ENCODE measurements around the gene PKIB.
"Not testable (repeated sequence)": the region's sequence is repeated elsewhere in the genome, so short reads cannot be mapped to it uniquely, and the experiment has no call there.

Gene PKIB

DNA sequence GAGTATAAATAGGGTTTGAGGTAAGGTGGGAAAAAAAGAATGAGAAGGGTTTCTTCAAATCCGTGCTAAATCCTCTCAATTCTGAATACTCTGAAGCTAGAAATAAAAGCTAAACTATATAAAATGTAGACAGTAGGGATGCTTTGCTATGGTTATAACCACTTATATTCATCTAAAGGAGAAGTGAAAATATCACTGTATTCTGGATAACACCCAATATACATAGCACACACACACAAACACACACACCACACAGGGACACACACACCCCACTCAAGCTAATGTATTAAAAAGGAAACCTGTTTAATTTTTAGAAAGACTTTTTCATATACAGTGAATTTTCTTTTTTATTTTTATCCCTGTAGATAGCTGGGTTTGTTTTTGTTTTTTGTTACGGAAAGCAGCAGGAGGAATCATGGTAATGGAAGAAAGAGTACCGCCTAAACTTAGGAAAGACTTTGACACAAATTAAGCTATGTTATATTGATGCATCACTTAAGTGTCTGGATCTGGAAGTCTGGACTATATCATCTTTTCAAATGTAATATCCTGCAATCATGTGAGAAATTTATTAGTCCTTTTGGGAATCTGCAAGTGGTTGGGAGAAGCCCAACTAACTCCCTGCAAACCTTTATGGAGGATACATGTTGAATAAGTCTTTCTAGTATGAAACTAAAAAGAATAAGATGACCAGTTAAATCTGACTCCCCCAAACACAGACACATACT, 100.9 kb downstream of the PKIB start:
- DNase-seq (ENCODE audit: low read depth) = no peak

DNA sequence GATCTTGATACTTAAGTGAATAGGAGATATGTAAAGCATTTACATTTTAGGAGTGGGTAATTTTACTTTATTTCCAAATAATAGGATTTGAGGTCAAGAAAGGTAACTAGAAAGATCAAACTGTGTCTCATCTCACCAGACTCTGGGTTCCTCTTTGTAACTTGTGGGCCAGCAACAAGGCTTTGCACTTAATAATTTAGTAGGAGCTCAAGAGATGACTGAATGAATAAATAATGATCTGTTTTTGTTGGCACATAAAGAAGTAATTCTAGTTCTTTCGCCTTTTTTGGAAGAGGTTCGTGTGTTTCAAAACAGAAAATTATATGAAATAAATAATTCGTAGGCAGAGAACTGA, 101.9 kb downstream of the PKIB start:
- no peak for DNase-seq (ENCODE audit: low read depth)

DNA sequence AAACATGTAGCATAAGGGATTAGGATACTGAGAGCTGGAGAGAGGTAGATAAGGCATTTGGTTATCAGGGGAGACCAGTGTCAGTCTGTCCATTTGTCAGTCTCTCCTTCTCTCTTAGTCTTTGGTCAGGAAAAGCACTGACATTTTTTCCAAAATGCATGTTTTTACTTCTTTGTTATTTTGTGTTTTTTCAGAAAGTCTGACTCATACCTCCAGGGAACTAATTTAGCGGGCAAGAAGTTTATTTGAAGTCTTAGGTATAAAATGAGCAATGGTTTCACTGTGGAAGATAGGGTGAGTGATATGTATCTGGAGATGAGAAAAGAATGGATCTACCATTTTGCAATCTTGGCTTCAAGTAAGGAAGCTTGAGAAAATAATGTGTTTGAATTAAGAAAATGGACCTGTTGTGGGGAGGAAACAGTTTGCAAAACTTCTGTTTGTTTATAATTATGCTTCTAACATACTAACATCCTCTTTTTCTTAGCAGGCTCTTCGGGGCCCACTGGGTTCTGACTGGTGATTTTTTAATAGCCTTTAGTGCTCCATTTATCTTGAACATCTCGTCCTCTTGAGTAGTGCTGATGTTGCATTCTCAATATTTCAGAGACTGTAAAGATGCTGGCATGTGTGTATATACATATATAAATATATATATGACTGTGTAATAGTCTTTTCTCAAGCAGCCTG, 102.4 kb downstream of the PKIB start:
- no peak for DNase-seq (ENCODE audit: low read depth)

DNA sequence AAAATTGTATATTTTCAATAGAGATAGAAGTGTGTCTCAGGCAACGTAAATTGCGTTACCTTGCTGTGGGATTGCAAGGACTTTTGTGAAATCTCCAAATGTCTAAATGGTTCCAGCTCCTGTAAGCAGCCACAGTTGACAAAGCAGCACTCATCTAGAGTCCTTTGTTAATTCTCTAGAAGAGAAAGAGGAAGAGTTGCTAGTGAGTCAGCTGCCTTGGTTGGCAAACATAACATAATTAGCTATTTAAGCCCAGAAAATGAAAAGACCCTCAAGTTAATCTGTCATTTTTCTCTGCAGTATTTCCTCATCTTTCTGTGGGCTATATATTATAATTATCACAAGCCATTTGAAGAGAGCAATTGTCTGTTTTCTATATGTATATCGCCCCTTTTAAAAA, 102.9 kb downstream of the PKIB start:
- no peak for DNase-seq (ENCODE audit: low read depth)

DNA sequence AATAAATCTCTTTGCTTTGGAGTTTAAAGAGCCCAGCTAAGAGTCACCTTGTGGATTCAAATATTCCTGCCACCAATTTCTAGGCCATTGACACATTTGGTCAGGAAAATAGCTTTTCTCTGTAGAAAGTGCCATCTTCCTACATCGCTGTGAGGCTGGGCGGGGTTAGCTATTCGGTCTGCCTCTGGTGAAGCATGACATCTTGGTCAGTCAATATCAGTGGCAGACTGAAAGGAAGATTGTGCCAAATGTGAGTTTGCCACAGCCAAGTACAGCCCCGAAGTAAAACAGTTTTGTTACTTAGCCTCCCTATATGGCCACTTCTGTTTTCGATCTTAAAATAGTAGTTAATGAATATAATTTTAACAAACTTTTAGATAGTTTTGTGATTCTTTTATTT, 103.9 kb downstream of the PKIB start:
- DNase-seq (ENCODE audit: low read depth) = no peak

DNA sequence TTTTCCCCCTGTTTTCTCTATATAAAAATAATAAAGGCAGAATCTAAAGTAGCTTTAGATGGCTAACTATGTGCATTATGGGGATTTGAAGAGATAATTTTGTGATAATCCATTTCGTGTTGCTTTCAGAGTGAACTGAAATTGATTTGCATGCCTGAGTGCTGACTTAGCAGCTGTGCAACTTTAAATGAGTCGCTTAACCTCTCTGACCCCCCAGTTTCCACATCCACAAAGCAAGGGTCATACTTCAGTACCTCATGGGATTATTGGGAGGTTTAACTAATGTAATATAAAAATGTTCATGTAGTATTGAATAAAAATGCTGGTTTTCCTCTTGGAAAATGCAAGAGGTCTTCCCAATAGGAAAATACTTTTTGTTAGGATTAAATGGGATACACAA, 105.5 kb downstream of the PKIB start:
- DNase-seq (ENCODE audit: low read depth) = peak; percentile 53

DNA sequence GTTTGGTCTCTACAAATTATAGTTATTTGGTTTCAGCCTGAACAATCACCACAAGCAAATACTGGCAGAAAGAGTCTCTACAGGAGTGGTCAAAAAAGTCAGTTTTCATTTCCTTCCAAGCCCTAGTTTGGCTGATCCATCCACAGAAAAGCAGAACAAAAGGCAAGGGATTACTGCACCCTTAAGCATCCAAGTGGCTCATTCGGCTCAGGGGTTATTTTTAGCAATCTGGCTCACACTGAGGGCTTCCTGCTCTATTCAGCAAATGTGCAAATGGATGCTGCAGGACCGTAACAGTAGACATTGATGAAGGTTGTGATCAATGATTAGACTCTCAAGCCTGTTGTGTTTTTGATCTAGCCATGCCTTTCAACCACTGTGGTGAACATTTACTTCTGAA, 107.1 kb downstream of the PKIB start:
- no peak for DNase-seq (ENCODE audit: low read depth)

DNA sequence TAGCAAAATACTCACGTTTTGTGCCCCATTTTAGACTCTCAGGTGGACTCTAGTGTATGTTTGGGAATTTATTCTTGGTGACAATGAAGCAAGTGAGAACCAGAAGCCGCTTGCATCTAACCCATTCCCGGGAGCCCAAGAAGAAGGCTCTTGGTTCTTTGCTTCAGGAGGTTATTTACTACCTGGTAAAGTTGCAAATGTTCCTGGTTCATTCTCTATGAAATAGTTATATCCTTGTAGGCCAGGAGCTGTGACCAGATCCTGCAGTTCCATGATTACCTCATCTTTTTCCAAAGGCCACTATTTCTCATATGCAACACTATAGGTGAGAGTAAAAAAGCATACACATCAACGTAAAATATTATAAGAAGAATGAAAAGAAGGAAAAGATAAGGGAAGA, 108.4 kb downstream of the PKIB start:
- no peak for DNase-seq (ENCODE audit: low read depth)

DNA sequence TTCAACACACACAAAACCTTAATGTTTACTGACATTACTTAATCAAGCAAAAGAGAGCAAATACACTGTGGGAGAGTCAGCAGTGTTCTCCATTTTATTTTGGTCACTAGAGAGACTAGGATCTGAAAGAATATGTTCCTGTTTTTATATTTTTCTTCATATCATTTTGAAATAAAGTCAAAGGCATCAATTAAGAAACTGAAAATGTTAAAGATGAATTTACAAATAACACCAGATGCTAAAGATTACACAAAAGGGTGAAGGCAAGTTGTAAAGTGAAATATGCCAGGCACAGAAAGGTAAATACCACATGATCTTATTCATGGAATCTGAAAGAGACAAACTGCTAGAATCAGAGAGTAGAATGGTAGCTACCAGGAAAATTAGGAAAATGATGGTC, 109.0 kb downstream of the PKIB start:
- DNase-seq (ENCODE audit: low read depth) = no peak

DNA sequence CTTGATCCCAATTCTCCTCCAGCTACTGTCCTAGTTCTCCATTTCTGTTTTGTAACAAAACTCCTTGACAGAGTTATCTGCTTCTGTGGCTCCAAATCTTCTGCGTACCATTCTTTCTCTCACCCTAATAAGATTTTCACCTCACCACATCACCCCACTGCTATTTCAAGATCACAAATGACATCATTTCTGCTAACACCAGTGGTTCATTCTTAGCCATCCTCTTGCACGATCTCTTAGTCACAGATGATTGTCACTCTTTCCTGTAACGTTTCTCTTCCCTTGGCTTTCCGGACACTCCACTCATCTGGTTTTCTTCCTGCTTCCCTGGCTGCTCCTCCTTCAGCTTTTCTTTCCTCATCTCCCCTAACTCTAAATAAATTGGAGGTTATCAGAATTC, 112.5 kb downstream of the PKIB start:
- DNase-seq (ENCODE audit: low read depth) = no peak

DNA sequence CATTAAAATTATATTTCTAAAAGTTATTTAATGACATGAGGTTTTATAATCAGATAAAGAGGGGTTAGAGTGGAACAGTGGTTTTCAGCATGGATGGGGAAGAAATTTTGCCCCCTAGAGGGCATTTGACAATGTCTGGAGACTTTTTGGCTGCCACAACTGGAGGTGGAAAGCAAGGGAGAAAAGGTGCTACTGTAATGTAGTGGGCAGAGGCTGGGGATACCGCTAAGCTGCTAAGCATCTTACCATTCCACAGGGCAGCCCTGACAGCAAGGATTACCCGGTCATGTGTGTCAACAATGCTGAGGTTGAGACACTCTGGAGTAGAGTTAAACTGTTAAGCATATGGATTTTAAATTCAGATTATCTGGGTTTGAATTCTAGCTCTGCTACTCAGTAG, 116.4 kb downstream of the PKIB start:
- no peak for DNase-seq (ENCODE audit: low read depth)

DNA sequence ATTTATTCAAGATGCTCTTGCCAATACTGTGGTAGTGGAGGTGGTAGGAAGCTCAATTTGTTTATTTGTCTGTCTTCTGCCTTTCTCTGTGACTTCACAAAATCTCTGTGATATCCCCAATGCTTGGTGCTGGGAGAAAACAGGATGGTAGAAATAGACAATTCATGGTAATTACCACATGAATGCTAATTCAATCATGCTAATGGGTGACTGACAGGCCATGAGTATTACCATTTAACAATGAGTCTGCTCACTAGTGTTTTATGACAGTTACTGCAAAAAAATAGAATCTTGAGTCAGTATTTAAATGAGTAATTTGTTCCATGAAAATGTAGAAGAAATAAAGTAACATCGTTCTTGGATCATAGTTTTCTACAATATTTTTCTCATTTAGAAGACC, 117.0 kb downstream of the PKIB start:
- DNase-seq (ENCODE audit: low read depth) = no peak

DNA sequence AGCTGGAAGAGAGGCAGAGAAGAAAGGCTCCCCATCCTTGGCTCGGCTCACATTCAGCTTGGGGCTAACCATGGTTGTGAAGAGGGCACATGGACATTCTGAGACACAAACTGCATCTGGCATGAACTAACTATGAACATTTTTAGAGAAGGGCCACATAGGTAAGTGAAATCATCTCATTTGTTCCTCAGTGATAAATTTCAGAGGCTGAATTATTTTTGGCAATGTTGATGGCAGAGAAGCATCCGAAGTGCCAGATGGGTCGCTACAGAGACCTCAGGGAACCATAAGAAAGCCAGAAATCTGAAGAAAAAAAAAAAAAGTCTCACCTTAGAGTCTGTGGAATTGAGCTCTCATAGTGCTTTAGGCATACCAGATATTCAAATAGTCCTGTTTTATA, 120.1 kb downstream of the PKIB start:
- DNase-seq (ENCODE audit: low read depth) = no peak

DNA sequence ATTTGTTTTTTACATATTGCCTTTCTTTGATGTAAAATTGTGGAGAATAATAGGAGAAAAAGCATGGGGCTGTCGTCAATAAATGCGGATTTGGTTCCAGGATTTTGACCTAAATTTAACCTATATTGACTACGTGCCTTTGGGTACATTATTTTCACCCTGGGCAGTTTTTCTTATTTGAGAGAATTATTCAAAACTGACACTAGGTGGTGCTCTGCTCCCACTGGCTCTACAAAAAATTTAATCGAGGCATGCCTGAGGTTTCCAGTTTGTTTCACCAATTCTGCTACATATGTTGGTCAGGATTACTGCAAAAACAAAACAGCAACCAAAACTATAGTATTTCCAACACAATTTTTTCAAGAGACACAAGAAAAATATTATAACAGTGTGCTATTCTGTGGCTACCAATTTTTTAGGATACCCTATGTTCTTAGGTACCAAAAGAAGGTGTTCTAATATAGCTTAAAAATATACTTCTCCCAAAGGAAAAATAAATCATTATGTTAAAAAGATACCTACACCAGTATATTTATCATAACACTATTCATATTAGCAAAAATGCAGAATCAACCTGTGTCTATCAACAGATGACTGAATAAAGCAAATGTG, 120.7 kb downstream of the PKIB start:
- DNase-seq (ENCODE audit: low read depth) = no peak

DNA sequence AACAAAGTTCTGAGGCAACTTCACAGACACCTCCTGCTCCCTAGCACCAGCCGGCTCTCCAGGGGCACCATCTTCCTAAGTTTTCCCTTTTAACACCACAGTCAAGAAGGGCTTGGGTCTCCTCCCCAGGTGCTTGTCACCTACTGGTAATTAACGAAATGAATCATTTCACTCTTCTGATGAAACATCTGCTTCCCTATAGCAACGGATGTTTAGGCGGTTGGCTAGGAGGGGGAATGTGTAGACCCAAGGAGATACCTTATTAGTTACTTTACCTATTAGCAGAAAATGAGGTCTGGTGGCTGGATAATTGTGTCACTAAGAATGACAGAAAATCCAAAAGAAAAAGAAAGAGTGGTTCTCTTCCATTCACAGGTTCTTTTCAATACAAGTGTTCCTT, 123.1 kb downstream of the PKIB start:
- no peak for DNase-seq (ENCODE audit: low read depth)

DNA sequence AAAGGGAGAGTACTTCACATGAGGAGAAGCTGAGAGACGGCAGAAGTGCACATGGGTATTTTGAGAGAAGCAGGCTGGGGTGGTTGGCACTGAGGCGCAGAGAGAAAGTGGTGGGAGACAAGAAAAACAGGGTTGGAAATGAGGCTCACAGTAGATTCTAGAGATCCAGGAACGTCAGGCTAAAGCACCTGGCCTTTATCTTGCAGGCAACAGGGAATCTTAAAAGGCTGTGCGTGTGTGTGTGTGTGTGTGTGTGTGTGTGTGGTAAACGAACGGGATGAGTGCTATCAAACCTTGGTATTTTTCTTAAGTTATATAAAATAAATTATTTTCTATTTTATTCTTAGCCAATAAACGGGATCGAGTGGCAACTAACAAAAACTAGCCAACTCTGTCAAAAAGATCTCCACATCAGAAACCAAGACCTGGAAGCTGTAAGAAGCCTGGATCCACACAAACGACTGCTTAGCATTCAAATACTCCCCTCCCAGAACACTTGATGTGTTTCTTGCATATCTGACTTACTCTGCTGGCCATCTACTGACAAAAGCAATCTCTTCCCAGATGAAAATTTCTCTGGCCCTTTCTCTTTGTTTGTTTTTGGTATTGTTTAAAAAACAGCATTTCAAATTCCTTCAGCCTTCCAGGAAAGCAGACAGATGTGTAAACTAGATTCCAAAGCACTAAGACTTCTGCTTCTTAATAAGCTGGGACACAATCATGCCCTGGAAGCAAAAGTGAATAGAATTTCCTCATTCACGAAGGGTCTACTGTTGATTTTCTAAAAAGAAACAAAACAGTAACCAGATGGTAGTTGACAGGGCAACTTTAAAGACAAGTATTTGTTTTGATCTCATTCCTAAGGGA, 124.6 kb downstream of the PKIB start:
- no peak for DNase-seq (ENCODE audit: low read depth)

DNA sequence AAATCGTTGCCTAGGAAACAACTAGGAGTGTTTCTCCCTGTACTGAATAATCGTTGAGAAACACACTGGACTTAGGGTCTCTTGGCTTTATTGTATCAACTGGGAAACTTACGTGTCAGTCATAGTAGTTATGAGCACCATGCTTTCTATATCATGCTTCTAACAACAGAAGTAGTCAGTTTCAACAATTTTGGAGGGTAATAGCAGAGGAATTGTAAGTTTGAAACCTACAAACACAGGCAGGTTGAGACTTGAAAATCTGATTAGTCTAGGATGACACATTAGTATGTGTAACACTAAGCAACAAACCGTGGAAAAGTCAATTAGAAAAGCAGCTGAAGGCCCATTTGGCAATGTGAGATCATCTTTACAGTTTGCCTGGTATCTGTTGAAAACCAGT, 125.4 kb downstream of the PKIB start:
- no peak for DNase-seq (ENCODE audit: low read depth)

DNA sequence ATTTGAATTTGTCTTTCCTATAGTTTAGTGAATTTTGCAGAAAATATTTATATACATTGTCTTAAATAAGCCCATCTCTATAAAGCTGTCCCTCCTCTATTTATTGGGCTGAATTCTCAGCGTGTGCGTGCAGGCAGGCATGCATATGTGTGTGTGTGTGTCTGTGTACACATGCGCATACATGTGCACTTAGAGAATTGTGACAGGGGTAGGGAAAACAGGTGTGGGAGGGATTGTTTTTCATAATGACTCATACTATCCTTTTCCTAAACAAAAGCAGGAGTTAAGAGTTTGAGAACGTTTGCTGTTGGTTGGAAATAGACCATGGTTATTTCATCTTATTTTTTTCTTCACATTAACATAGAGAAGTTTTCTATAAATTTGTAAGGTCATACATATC, 126.0 kb downstream of the PKIB start:
- no peak for DNase-seq (ENCODE audit: low read depth)

DNA sequence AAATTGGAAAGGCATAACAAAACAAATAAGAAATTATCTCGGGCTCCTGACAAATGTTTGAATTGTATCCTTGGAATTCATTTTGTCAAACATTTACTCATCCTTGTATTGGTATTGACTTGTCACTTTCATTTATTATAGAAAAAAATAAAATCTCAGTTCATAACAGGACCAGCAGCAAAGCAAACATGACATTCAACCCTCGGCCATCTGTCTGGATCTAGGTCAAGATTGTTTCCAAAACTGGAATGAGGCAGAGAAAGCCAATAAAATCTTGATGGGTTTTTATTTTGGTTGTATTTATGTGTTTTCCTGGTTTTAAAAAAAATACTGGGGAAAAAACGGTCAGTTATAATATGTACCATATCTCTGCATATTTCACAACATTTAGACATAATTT, 126.4 kb downstream of the PKIB start:
- no peak for DNase-seq (ENCODE audit: low read depth)

DNA sequence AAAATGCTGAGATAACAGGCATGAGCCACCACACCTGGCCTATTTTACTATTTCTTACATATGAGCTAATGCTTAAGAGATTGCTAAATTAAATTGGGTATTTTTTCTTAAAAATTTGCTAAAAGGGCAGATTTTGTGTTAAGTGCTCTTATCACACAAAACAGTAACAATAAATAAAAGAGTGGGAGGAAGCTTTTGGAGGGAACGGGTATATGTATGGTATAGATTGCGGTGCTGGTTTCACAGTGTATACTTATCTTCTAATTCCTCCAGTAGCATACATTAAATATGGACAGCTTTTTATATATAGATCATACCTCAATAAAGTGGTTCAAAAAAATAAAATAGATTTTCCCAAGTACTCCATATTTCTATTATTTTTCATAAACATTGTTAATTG, 129.9 kb downstream of the PKIB start:
- no peak for DNase-seq (ENCODE audit: low read depth)

DNA sequence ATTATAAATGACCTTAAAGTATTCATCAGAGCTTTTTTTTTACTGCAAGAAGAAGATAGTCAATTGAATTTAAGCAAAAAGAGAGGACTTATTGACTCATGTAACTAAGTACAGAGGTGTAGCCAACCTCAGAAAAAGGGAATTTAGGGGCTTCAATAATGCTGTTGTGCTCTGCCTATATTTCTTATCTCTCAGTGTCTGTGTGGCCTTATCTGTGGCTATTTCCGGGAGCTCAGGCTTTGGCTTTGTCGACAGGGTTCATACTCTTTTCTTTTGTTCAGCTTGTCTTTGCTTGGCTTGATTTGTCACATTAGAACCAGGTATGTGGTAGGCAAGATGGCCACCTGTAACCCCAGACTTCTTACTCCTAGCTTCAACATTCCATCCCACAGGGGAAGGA, 130.7 kb downstream of the PKIB start:
- DNase-seq (ENCODE audit: low read depth) = no peak

DNA sequence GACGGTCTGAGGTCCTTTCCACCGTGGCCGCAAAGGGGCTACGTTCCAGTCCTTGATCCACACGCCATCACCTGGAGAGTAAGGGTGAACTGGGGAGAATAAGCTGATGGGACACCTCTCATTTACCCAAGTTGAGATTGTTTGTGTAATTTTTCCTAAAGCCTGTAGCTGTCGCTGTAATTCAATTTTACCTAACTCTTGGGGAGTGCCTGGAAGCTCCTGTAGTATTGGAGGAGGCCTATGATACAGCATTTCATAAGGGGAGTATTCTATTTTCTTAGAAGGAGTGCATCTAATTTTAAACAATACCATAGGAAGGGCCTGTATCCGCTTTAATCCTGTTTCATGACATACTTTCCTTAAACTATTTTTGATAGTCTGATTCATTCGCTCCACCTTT, 134.0 kb downstream of the PKIB start:
- DNase-seq (ENCODE audit: low read depth) = not testable (repeated sequence)

DNA sequence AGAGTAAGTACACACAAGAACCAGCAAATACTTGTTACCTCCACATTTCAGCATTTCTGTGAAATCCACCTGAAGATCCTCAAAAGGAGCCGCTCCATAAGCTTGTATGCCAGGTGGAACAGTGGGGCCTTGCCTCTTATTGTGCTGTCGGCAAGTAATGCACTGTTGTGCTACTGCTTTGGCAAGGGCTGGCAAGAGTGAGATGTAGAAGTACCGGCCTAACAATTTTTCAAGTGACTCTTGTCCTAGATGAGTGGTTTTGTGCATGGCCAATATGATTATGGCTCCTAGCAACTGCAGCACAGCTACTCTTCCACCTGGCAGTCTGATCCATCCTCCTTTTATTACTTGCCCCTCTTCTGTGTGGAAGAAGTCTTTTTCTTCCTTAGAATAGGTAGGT, 134.7 kb downstream of the PKIB start:
- DNase-seq (ENCODE audit: low read depth) = not testable (repeated sequence)
